RWPE2 (cell line): ENCODE data around the gene CORO1C.

ENCODE experiments used
- ATAC-seq: fragments of 200-7000 bp; cut with Tn5 transposase; 3 replicates; pipeline ENCODE4 v1.9.1; 2021; ENCODE audit warnings: low read depth
- DNase-seq: peaks from one replicate; pipeline ENCODE4 v3.0.0-alpha.2; 2020; ENCODE audit warnings: low spot score
- H3K27ac ChIP-seq: fragments of 450-650 bp; 2 replicates; pipeline ENCODE4 v1.5.1; 2017; ENCODE audit warnings: mild to moderate bottlenecking; ENCODE audit not compliant: poor library complexity, severe bottlenecking
- H3K27me3 ChIP-seq: fragments of 250-450 bp; sonication (Bioruptor Pico); 2 replicates; pipeline ENCODE4 v1.5.1; 2021; ENCODE audit warnings: mild to moderate bottlenecking, moderate library complexity; ENCODE audit not compliant: insufficient read depth, poor library complexity, severe bottlenecking
- H3K36me3 ChIP-seq: fragments of 250-450 bp; sonication (Bioruptor Pico); 2 replicates; pipeline ENCODE4 v1.5.1; 2020; ENCODE audit warnings: low read depth, mild to moderate bottlenecking, moderate library complexity
- H3K4me1 ChIP-seq: fragments of 250-450 bp; sonication (Bioruptor Pico); 2 replicates; pipeline ENCODE4 v1.5.1; 2021; ENCODE audit warnings: mild to moderate bottlenecking, moderate library complexity; ENCODE audit not compliant: insufficient read depth, poor library complexity, severe bottlenecking
- H3K4me3 ChIP-seq: fragments of 250-450 bp; sonication (Bioruptor Pico); 2 replicates; pipeline ENCODE4 v1.5.1; 2021; ENCODE audit warnings: mild to moderate bottlenecking, moderate library complexity; ENCODE audit not compliant: severe bottlenecking
- H3K9me3 ChIP-seq: fragments of 250-450 bp; sonication (Bioruptor Pico); 2 replicates; pipeline ENCODE4 v1.5.1; 2021; ENCODE audit warnings: mild to moderate bottlenecking, moderate library complexity; ENCODE audit not compliant: severe bottlenecking
- TF ChIP-seq, protein P1 (sequence below): fragments of 450-650 bp; IDR thresholded peaks from one replicate; pipeline ENCODE4 v1.5.1; 2017; ENCODE audit warnings: mild to moderate bottlenecking, moderate library complexity; ENCODE audit not compliant: poor library complexity, severe bottlenecking

CORO1C gene

GRCh38 chr12:108696111-108696995, 35.0 kb downstream of the CORO1C start:
- Histone ChIP-seq H3K27me3 (no peaks in the 10 kb centered on the region), H3K9me3 (no peaks in the 10 kb centered on the region), H3K36me3 (peaks cover 43% of the 10 kb centered on the region), H3K27ac (peak overlapping the region; percentile 99), H3K4me3 (no peak overlapping the region), H3K4me1 (peaks cover 62% of the 10 kb centered on the region)
- ATAC-seq, result peak; percentile 56
- TF ChIP-seq, protein P1, sequence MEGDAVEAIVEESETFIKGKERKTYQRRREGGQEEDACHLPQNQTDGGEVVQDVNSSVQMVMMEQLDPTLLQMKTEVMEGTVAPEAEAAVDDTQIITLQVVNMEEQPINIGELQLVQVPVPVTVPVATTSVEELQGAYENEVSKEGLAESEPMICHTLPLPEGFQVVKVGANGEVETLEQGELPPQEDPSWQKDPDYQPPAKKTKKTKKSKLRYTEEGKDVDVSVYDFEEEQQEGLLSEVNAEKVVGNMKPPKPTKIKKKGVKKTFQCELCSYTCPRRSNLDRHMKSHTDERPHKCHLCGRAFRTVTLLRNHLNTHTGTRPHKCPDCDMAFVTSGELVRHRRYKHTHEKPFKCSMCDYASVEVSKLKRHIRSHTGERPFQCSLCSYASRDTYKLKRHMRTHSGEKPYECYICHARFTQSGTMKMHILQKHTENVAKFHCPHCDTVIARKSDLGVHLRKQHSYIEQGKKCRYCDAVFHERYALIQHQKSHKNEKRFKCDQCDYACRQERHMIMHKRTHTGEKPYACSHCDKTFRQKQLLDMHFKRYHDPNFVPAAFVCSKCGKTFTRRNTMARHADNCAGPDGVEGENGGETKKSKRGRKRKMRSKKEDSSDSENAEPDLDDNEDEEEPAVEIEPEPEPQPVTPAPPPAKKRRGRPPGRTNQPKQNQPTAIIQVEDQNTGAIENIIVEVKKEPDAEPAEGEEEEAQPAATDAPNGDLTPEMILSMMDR, result no peak
- peak; percentile 78 for DNase-seq

DNA sequence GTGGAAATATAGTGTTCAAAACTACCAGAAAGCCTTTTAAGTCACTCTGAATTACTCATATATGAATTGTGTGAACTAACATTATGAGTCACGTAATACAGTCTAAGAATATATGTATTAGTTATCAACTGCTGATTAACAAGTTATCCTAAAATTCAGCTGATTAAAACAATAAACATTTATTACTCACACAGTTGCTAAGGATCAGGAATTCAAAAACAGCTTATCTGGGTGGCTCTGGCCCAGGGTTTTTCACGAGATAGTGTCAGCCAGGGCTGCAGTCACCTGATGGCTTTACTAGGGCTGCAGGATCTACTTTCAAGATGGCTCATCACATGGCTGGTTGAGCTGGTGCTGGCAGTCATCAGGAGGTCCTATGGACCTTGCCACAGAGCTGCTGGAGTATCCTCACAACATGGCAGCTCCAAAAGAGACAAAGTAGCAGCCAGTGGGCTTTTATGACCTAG, 36.5 kb downstream of the CORO1C start:
- Histone ChIP-seq H3K4me1 (peaks cover 70% of the 10 kb centered on the region), H3K36me3 (peaks cover 38% of the 10 kb centered on the region), H3K4me3 (no peak overlapping the region), H3K27ac (peak overlapping the region; percentile 99), H3K9me3 (no peaks in the 10 kb centered on the region), H3K27me3 (no peaks in the 10 kb centered on the region)
- ATAC-seq (no peak), DNase-seq (no peak)
- TF ChIP-seq, protein P1, result no peak

DNA sequence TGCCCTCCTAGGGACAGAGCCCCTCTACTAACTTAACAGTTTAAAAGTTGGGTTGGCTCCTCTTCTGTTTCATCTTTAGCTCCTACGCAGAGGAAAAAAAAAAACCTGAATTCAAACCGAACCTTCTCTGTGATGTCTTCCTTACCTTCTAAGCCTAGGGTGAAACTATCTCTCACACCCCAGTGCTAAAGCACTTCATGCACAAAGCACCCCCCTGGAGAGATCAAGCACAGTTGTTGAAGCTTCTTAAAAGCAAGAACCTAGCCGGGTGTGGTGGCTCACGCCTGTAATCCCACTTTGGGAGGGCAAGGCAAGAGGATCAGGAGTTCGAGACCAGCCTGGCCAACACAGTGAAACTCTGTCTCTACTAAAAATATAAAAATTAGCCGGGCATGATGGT, 37.6 kb downstream of the CORO1C start:
- Histone ChIP-seq H3K36me3 (peaks cover 27% of the 10 kb centered on the region), H3K4me1 (peaks cover 77% of the 10 kb centered on the region), H3K27me3 (no peaks in the 10 kb centered on the region), H3K4me3 (no peak overlapping the region), H3K27ac (peak overlapping the region; percentile 99), H3K9me3 (no peaks in the 10 kb centered on the region)
- TF ChIP-seq, protein P1, result no peak
- ATAC-seq (no peak), DNase-seq (no peak)

GRCh38 chr12:108693186-108693730, 38.1 kb downstream of the CORO1C start:
- DNase-seq, result no peak
- no peak for ATAC-seq
- Histone ChIP-seq H3K9me3 (no peaks in the 10 kb centered on the region), H3K27ac (peak overlapping the region; percentile 99), H3K36me3 (peaks cover 22% of the 10 kb centered on the region), H3K4me1 (peaks cover 77% of the 10 kb centered on the region), H3K4me3 (no peak overlapping the region), H3K27me3 (no peaks in the 10 kb centered on the region)
- TF ChIP-seq, protein P1, result no peak
